K562 (cell line): Measurements from ENCODE around the gene USP19. TPM values are rescaled to one million over a fixed set of nuclear protein-coding genes. Genes with fewer than 3 reads are reported as not detected.

Experiments used
- DPF2 ChIP-seq: fragments of 450-650 bp; IDR thresholded peaks from 2 replicates; pipeline ENCODE4 v1.6.1; 2016
- HDAC6 ChIP-seq: IDR thresholded peaks from 2 replicates; pipeline ENCODE4 v1.6.1; 2012; ENCODE audit warnings: low read depth, mild to moderate bottlenecking, control low read depth, inconsistent platforms, low read length, moderate library complexity
- IRF1 ChIP-seq: sonication (generic); formaldehyde crosslinking; IDR thresholded peaks from 2 replicates; pipeline ENCODE4 v1.8.0; 2022; ENCODE audit warnings: missing genetic modification reagents, mild to moderate bottlenecking, borderline replicate concordance
- KAT8 ChIP-seq: fragments of 450-650 bp; IDR thresholded peaks from 2 replicates; pipeline ENCODE4 v1.6.1; 2016; ENCODE audit warnings: low read depth, mild to moderate bottlenecking
- L3MBTL2 ChIP-seq: fragments of 450-650 bp; IDR thresholded peaks from 2 replicates; pipeline ENCODE4 v1.6.1; 2016; ENCODE audit warnings: mild to moderate bottlenecking, moderate library complexity
- MAFK ChIP-seq: IDR thresholded peaks from 2 replicates; pipeline ENCODE4 v1.6.1; 2011; ENCODE audit warnings: low read length, improper control_type of control experiment
- MAZ ChIP-seq, 2 experiments: fragments of 450-650 bp in 1 of 2; sonication (generic) in 1 of 2; formaldehyde crosslinking; IDR thresholded peaks in 1 of 2; conservative IDR thresholded peaks in 1 of 2; 2 replicates each; pipeline versions ENCODE4 v1.4.0 to v1.5.0; 2020; ENCODE audit warnings: mild to moderate bottlenecking in 1 of 2, missing genetic modification reagents in 1 of 2
- NFE2L1 ChIP-seq: fragments of 450-650 bp; IDR thresholded peaks from 2 replicates; pipeline ENCODE4 v1.6.1; 2016; ENCODE audit warnings: missing genetic modification characterization, low read depth, mild to moderate bottlenecking, missing compliant biosample characterization, moderate library complexity, borderline replicate concordance
- NR2C1 ChIP-seq, 2 experiments: fragments of 450-650 bp; IDR thresholded peaks; 2 replicates each; pipeline ENCODE4 v1.6.1; 2017; ENCODE audit warnings: mild to moderate bottlenecking in 2 of 2, antibody characterized with exemption in 1 of 2, inconsistent platforms in 1 of 2, missing compliant biosample characterization in 1 of 2, missing genetic modification characterization in 1 of 2
- PHB2 ChIP-seq: fragments of 450-650 bp; IDR thresholded peaks from 2 replicates; pipeline ENCODE4 v1.6.1; 2017; ENCODE audit warnings: low read depth
- PHF20 ChIP-seq: fragments of 450-650 bp; IDR thresholded peaks from 2 replicates; pipeline ENCODE4 v1.6.1; 2018; ENCODE audit not compliant: partially characterized antibody
- PML ChIP-seq: IDR thresholded peaks from 2 replicates; pipeline ENCODE4 v1.6.1; 2012; ENCODE audit warnings: low read length, inconsistent platforms
- POLR2B ChIP-seq: fragments of 450-650 bp; IDR thresholded peaks from 2 replicates; pipeline ENCODE4 v1.6.1; 2018; ENCODE audit warnings: low read depth; ENCODE audit not compliant: partially characterized antibody
- SMARCA5 ChIP-seq: fragments of 450-650 bp; IDR thresholded peaks from 2 replicates; pipeline ENCODE4 v1.6.1; 2016
- TEAD1 ChIP-seq, 2 experiments: fragments of 450-650 bp in 1 of 2; sonication (generic) in 1 of 2; formaldehyde crosslinking; IDR thresholded peaks; 2 replicates each; pipeline versions ENCODE4 v1.4.0 to v1.8.0; 2020 to 2022; ENCODE audit warnings: mild to moderate bottlenecking in 2 of 2, missing genetic modification reagents in 1 of 2
- ZBTB17 ChIP-seq: fragments of 450-650 bp; formaldehyde crosslinking; IDR thresholded peaks from 2 replicates; pipeline ENCODE4 v1.4.0; 2020; ENCODE audit warnings: mild to moderate bottlenecking
- ZNF143 ChIP-seq: sonication (generic); formaldehyde crosslinking; IDR thresholded peaks from 2 replicates; pipeline ENCODE4 v1.9.0; 2022; ENCODE audit warnings: mild to moderate bottlenecking, missing genetic modification reagents
- ZNF24 ChIP-seq: fragments of 450-650 bp; IDR thresholded peaks from 2 replicates; pipeline ENCODE4 v1.6.1; 2016
- ZNF280B ChIP-seq: fragments of 250-450 bp; sonication (Bioruptor Pico); IDR thresholded peaks from 2 replicates; pipeline ENCODE4 v1.5.1; 2021; ENCODE audit warnings: mild to moderate bottlenecking
- ZNF3 ChIP-seq: fragments of 250-450 bp; sonication (Bioruptor Pico); IDR thresholded peaks from 2 replicates; pipeline ENCODE4 v1.5.0; 2021; ENCODE audit warnings: mild to moderate bottlenecking, moderate library complexity
- ZNF449 ChIP-seq: fragments of 250-450 bp; sonication (Bioruptor Pico); IDR thresholded peaks from 2 replicates; pipeline ENCODE4 v1.8.0; 2022; ENCODE audit warnings: moderate library complexity, mild to moderate bottlenecking, inconsistent platforms
- ZNF584 ChIP-seq: fragments of 200-800 bp; sonication (Bioruptor generic); IDR thresholded peaks from 2 replicates; pipeline ENCODE4 v1.6.1; 2016; ENCODE audit warnings: low read depth, mild to moderate bottlenecking, missing genetic modification characterization, missing compliant biosample characterization
- ZNF785 ChIP-seq: fragments of 250-450 bp; sonication (Bioruptor Pico); IDR thresholded peaks from 2 replicates; pipeline ENCODE4 v1.4.0; 2020; ENCODE audit warnings: mild to moderate bottlenecking
- polyA plus RNA-seq, 8 experiments: library from polyadenylated mRNA; depleted of rRNA in 4 of 8; stranded (reverse) in 5 of 8; unstranded in 3 of 8; fragments of >200 nt; fragmentation: Nextera tagmentation in 2 of 8; fragmentation: Illumina TruSeq in 1 of 8; extraction: Ambion mirVana in 2 of 8; extraction: Trizol in 1 of 8; gene quantifications; 2 replicates each; pipeline versions ENCODE4 v1.2.1 to v1.2.3, GENCODE V29; 2011 to 2014; ENCODE audit warnings: inconsistent platforms in 1 of 8, missing spikeins in 1 of 8
- total RNA-seq, 7 experiments: library from RNA; depleted of rRNA in 6 of 7; stranded (reverse); fragments of >200 nt in 6 of 7; fragmentation: Illumina TruSeq in 2 of 7; extraction: Trizol in 2 of 7; gene quantifications; 2 replicates each; pipeline versions ENCODE4 v1.2.1 to v1.2.3, GENCODE V29; 2011 to 2021; ENCODE audit warnings: low replicate concordance in 1 of 7
- TF ChIP-seq, protein P1 (sequence below), 2 experiments: fragments of 450-650 bp; conservative IDR thresholded peaks; 2 replicates each; pipeline ENCODE4 v1.6.1; 2017; ENCODE audit warnings: mild to moderate bottlenecking in 2 of 2, moderate library complexity in 2 of 2

USP19 gene
- total and polyA plus RNA-seq, 9 of the 15 experiments (the other 6 are each of a cell fraction or from before 2014, with no cell fraction given), result 0.24 to 65.9 (median 36.9) TPM

DNA sequence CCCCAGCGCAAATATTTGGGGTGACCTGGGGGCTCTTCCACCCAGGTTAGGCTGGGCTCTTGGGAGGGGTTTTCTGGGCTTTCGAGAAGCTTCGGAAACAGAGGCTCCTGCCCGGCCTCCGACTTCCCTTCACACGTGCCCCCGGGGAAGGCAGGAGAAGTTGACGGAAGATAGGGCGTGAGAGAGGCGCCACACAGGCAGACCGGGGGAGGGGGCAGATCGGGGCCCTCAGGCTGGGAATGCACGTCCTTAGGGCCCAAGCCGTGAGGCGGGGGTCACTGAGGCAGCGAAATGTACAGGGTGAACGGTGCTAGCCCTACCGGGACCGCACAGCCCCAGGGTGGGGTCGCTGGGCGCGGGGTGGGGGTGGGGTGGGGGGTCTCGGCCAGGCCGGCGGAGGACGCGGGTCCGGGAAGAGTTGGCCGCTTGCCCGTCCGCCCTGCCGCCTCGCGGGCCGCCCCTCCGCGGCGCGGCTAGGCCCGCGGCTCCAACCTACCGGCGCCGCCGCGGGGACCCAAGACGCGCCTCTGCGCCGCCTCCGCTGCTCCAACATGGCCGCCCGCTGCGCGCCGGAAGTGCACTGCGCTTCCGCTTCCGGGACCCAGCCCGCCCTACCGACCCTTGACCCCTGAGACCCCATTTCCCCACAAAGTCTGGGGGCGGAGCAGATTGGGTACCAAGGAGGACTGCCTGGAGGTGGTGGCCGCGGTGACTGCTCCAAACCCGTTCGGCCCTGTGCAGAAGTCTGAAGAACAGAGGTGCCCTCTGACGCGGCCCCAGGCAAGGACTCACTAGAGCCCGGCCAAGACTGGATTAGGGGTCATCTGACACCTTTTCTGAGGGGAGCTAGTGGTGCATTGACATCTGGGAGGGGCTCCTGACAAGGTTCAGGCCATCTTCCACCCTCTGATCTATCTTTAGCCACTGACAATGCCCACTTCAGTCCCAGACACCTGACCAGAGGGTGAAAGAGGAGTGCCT is 45.4 kb upstream of the USP19 start, which contains the start of gene CCDC71 (continued):
- TF ChIP-seq IRF1 (no peak), DPF2 (no peak), ZNF584 (CRISPR knock-in tag) (no peak), NFE2L1 (tag) (no peak), L3MBTL2 (peak; percentile 51), ZNF280B (no peak), NR2C1 (IDR thresholded peaks at IDR 0.05) (peak; percentile 98), NR2C1 (tag; IDR thresholded peaks at IDR 0.05) (peak; percentile 99), ZBTB17 (CRISPR knock-in tag) (peak; percentile 29; the same call in 1 of the 2 replicates), PHB2 (no peak), ZNF449 (CRISPR knock-in tag) (no peak), SMARCA5 (peak; percentile 87), KAT8 (no peak), TEAD1 (CRISPR knock-in tag; IDR thresholded peaks at IDR 0.05) (peak in 1 of 2 experiments; percentile 68; a peak in 2 of 4 replicates), PHF20 (peak; percentile 94), HDAC6 (no peak), ZNF143 (CRISPR knock-in tag) (0 out of 2 replicates have a peak, but pooled peaks have one; percentile 29), ZNF3 (no peak), ZNF785 (no peak), MAFK (no peak), MAZ (CRISPR knock-in tag; conservative IDR thresholded peaks at IDR 0.05 in 1 of 2, IDR thresholded peaks at IDR 0.05 in 1 of 2) (peak in 1 of 2 experiments; percentile 32; a peak in 2 of 4 replicates), PML (no peak), ZNF24 (no peak), POLR2B (no peak)
- TF ChIP-seq, protein P1, sequence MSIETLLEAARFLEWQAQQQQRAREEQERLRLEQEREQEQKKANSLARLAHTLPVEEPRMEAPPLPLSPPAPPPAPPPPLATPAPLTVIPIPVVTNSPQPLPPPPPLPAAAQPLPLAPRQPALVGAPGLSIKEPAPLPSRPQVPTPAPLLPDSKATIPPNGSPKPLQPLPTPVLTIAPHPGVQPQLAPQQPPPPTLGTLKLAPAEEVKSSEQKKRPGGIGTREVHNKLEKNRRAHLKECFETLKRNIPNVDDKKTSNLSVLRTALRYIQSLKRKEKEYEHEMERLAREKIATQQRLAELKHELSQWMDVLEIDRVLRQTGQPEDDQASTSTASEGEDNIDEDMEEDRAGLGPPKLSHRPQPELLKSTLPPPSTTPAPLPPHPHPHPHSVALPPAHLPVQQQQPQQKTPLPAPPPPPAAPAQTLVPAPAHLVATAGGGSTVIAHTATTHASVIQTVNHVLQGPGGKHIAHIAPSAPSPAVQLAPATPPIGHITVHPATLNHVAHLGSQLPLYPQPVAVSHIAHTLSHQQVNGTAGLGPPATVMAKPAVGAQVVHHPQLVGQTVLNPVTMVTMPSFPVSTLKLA (conservative IDR thresholded peaks at IDR 0.05), result peak; percentile 31 to 63; a peak in 1 of 4 replicates
